A673 (cell line): ENCODE results near the gene WBP2NL. TPM values are rescaled to one million over a fixed set of nuclear protein-coding genes. Genes with fewer than 3 reads are reported as not detected.

Experiments used
- BruUV-seq: library from RNA; stranded (reverse); fragments of 400-500 nt; replicated peaks from 2 replicates; lab custom pipeline; 2021; lab: Mats Ljungman, UMichigan
- CTCF ChIA-PET: fragments of 300-600 bp; sonication (Branson Sonifier 250); formaldehyde crosslinking; loops from one replicate; lab custom pipeline; 2022; ENCODE audit warnings: antibody characterized with exemption; lab: Charles Lee
- POLR2A ChIA-PET: fragments of 300-600 bp; sonication (Branson Sonifier 250); formaldehyde crosslinking; loops from one replicate; lab custom pipeline; 2022; ENCODE audit warnings: antibody characterized with exemption; ENCODE audit not compliant: low non-redundant PET; lab: Charles Lee
- DNase-seq: peaks from one replicate; pipeline ENCODE4 v3.0.0-alpha.2; 2015; ENCODE audit warnings: low spot score
- H3K27ac ChIP-seq: fragments of 200-600 bp; sonication (generic); 2 replicates; pipeline ENCODE4 v1.5.1; 2016; ENCODE audit warnings: mixed run types, low read depth, mild to moderate bottlenecking, mixed read lengths, antibody characterized with exemption, low read length; ENCODE audit not compliant: poor library complexity, severe bottlenecking
- H3K27me3 ChIP-seq: fragments of 200-600 bp; sonication (generic); replicated peaks from 2 replicates; pipeline ENCODE4 v1.6.1; 2017; ENCODE audit warnings: mixed run types, low read depth, mild to moderate bottlenecking, mixed read lengths, antibody characterized with exemption, low read length; ENCODE audit not compliant: insufficient read depth, poor library complexity
- H3K36me3 ChIP-seq: fragments of 200-600 bp; sonication (generic); 2 replicates; pipeline ENCODE4 v1.6.1; 2016; ENCODE audit warnings: mixed run types, mild to moderate bottlenecking, mixed read lengths, antibody characterized with exemption, low read length; ENCODE audit not compliant: insufficient read depth, poor library complexity, severe bottlenecking
- H3K4me1 ChIP-seq: fragments of 200-600 bp; sonication (generic); 2 replicates; pipeline ENCODE4 v1.6.1; 2017; ENCODE audit warnings: mixed run types, mild to moderate bottlenecking, mixed read lengths, antibody characterized with exemption, low read length; ENCODE audit not compliant: insufficient read depth, poor library complexity, severe bottlenecking
- H3K4me3 ChIP-seq: fragments of 200-600 bp; sonication (generic); 2 replicates; pipeline ENCODE4 v1.5.1; 2016; ENCODE audit warnings: low read depth, mixed run types, mild to moderate bottlenecking, mixed read lengths, low read length; ENCODE audit not compliant: poor library complexity, severe bottlenecking
- H3K9me3 ChIP-seq: fragments of 200-600 bp; sonication (generic); 2 replicates; pipeline ENCODE4 v1.6.1; 2016; ENCODE audit warnings: mixed run types, low read depth, mild to moderate bottlenecking, mixed read lengths, antibody characterized with exemption, low read length; ENCODE audit not compliant: poor library complexity, severe bottlenecking
- CTCF ChIP-seq: fragments of 300-800, 200-600 bp; sonication (generic); conservative IDR thresholded peaks from 2 replicates; pipeline ENCODE4 v1.5.1; 2017; ENCODE audit warnings: low read depth, mild to moderate bottlenecking, antibody characterized with exemption, low read length, moderate library complexity, mixed read lengths
- EZH2 ChIP-seq: fragments of 200-600 bp; sonication (generic); IDR thresholded peaks from 2 replicates; pipeline ENCODE4 v1.6.1; 2017; ENCODE audit warnings: borderline replicate concordance, low read depth, mild to moderate bottlenecking, mixed read lengths, antibody characterized with exemption, low read length; ENCODE audit not compliant: poor library complexity, severe bottlenecking
- intact Hi-C: fragments of 100-400 bp; cut with micrococcal nuclease; formaldehyde crosslinking; loops from one replicate; pipeline ENCODE4 v1.10.0; 2022; ENCODE audit not compliant: unreplicated experiment
- total RNA-seq: library from RNA; stranded (reverse); gene quantifications from 2 replicates; pipeline ENCODE4 v1.2.3, GENCODE V29; 2021

Gene WBP2NL
- total RNA-seq, 1 experiment from 2014 or later: not detected

GRCh38 chr22:41970601-41971000 is 28.0 kb upstream of the WBP2NL start:
- peaks cover 9% of the 10 kb centered on the region for H3K27me3 ChIP-seq
- H3K4me1 ChIP-seq: peaks cover 12% of the 10 kb centered on the region
- H3K36me3 ChIP-seq: no peaks in the 10 kb centered on the region
- CTCF ChIA-PET: no interaction called here
- no peak overlapping the region for H3K27ac ChIP-seq
- no peak for DNase-seq
- no peak overlapping the region for H3K4me3 ChIP-seq
- intact Hi-C loops: no loop called here
- no peak for TF ChIP-seq EZH2
- TF ChIP-seq CTCF: no peak
- POLR2A ChIA-PET: no interaction called here
- no TSS peak for BruUV-seq
- no peaks in the 10 kb centered on the region for H3K9me3 ChIP-seq

- POLR2A ChIA-PET: no interaction called here
- peaks cover 18% of the 10 kb centered on the region for H3K4me1 ChIP-seq
- H3K4me3 ChIP-seq: no peak overlapping the region
- no peaks in the 10 kb centered on the region for H3K36me3 ChIP-seq
- BruUV-seq: no TSS peak
- CTCF ChIA-PET: no interaction called here
- intact Hi-C loops: no loop called here
- no peak overlapping the region for H3K27ac ChIP-seq
- no peaks in the 10 kb centered on the region for H3K9me3 ChIP-seq
- H3K27me3 ChIP-seq: peaks cover 17% of the 10 kb centered on the region
- TF ChIP-seq CTCF: no peak
- TF ChIP-seq EZH2: no peak
- no peak for DNase-seq
Observed at GRCh38 chr22:41971431-41971830, 27.2 kb upstream of the WBP2NL start.

GRCh38 chr22:41974691-41975290 is 23.8 kb upstream of the WBP2NL start:
- intact Hi-C loops: no loop called here
- CTCF ChIA-PET: no interaction called here
- POLR2A ChIA-PET: no interaction called here

More at GRCh38 chr22:41974691-41975290, 23.8 kb upstream of the WBP2NL start:
- no peak overlapping the region for H3K4me3 ChIP-seq
- no peaks in the 10 kb centered on the region for H3K9me3 ChIP-seq
- no peak for DNase-seq
- H3K27ac ChIP-seq: no peak overlapping the region
- H3K27me3 ChIP-seq: peaks cover 29% of the 10 kb centered on the region
- H3K4me1 ChIP-seq: peaks cover 12% of the 10 kb centered on the region
- TF ChIP-seq CTCF: no peak
- no peak for TF ChIP-seq EZH2
- BruUV-seq: no TSS peak
- H3K36me3 ChIP-seq: no peaks in the 10 kb centered on the region
